Activated gamma-delta T cell (primary cell): ENCODE data around the gene INTS11.

ENCODE experiments used
- DNase-seq: peaks from one replicate; lab custom pipeline; 2025; lab: John Stamatoyannopoulos, UW

Gene INTS11

GRCh38 chr1:1262758-1263157 is 61.7 kb downstream of the INTS11 start:
- DNase-seq = no peak

DNA sequence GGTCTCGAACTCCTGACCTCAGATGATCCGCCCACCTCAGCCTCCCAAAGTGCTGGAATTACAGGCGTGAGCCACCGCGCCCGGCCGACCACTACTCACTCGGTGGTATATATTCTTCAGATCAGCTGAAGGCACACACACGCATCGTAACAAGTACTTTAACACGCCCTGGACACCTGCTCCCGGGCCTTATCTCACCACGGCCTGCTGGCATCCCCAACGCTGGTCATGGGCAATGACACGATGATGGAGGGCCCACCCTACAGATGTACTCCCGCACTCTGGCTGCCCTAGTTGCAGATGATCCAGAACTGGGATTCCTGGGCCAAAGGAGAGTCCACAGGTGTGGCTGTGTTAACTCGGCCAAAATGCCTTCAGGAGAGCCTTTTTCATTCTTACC is 62.4 kb downstream of the INTS11 start:
- no peak for DNase-seq
